Measurements from ENCODE around the gene PRKN.
"Not testable (repeated sequence)": the region's sequence is repeated elsewhere in the genome, so short reads cannot be mapped to it uniquely, and the experiment has no call there.

PRKN gene

DNA sequence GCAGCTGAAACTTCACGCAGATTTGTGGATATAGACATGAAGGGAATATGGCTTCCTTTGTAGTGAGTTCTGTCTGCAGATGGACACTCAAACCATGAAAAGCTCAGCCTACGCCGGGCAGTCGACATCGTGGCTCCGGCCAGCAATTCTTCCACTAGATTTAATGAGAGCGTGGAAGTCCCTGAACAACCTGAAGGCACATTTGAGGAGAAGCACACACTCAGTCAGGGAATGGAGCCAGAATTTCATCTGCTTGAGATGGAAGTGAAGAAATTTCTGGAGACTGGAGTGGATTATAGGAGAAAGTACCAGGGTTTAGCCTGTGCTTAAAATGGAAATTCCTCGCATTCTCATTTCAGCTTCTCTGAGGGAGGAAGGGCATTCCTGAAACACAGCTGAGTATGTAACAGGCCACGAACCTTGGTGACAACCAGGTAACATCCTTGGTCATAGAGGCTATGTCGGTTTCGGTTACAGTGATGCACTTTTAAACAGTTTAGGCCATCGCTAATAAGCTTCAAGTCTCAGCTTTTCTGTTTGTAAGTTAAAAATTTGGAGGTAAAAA, 1373.2 kb downstream of the PRKN start:
- H3K4me3 ChIP-seq (ENCODE audit: low read length) = no peak overlapping the region
- no peak for TF ChIP-seq ZNF274 (IDR thresholded peaks at IDR 0.05; ENCODE audit: low read depth, low read length)

- TF ChIP-seq ZNF274 (IDR thresholded peaks at IDR 0.05; ENCODE audit: low read depth, low read length) = no peak
- H3K4me3 ChIP-seq (ENCODE audit: low read length) = no peak overlapping the region
Measured at GRCh38 chr6:161353208-161353613, 1374.4 kb downstream of the PRKN start.

DNA sequence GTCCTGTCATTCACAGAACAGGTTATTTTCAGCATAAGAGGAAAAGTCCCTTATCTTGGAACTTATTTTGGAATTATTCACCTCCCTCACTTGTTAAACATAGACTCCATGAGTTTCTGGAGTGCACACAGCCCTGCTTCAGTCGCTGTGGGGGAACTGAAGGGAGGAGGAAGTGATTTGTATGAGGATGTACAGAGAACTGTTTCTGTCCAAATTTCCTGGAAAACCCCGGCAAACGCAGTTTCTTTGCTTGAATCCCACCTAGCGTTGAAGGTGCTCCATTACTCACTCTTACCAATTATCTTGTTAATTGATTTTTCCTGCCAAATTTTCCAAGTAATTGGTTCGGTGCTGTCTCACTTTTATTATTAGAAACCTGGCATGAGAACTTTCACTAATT, 1375.7 kb downstream of the PRKN start:
- H3K4me3 ChIP-seq (ENCODE audit: low read length) = no peak overlapping the region
- no peak for TF ChIP-seq ZNF274 (IDR thresholded peaks at IDR 0.05; ENCODE audit: low read depth, low read length)

DNA sequence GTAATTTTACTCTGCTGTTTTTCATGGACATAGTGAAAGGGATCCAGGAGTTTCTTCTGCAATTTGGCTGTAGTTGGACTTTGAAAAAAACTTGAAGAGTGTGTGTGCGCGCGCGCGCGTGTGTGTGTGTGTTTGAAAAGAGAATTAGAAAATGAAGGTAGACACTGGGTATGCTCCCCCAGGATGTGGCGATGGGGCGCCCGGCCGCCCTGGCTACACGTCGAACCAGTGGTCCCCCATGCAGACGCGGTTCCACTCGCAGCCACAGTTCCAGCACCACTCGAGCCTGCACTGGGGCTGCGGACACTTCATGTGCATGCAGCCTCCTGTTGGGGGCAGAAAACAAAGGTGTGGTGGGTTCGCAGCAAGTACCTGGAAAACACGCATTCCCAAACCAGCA, 1377.7 kb downstream of the PRKN start:
- no peak for TF ChIP-seq ZNF274 (IDR thresholded peaks at IDR 0.05; ENCODE audit: low read depth, low read length)

GRCh38 chr6:161348628-161348994, 1379.0 kb downstream of the PRKN start:
- no peak for TF ChIP-seq ZNF274 (IDR thresholded peaks at IDR 0.05; ENCODE audit: low read depth, low read length)

More for the DNA sequence above, 1377.7 kb downstream of the PRKN start:
- no peak overlapping the region for H3K4me3 ChIP-seq (ENCODE audit: low read length)

DNA sequence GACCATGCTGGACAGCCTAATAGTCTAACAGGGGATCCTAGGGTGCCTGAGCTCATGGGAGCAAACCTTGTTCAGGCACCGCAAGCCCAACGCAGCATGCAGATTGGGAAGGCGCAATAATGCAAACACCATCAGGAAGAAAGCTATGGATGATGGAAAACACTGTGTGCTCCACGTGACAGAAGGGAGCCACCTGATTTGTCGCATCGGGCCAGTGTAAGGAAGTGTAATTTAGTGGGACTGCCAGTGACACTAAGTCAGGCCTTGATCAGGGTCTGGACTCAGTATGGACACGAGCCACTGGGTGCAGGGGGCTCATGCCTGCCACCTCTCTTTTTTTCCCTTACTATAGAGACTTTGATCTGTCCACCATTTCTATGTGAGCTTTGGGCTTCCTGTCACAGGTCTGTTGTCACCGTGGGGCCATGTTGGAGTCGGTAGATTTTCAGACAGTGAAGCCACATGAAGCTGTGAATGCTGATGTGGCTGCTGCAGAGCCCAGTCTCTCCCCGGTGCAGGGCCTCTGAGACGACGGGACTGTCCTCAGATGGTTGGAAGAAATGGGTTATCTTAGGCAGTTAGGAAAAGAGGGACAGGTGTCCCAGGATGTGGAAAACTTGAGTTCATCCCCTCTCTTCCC, 1379.5 kb downstream of the PRKN start:
- H3K4me3 ChIP-seq (ENCODE audit: low read length) = no peak overlapping the region
- no peak for TF ChIP-seq ZNF274 (IDR thresholded peaks at IDR 0.05; ENCODE audit: low read depth, low read length)

More at GRCh38 chr6:161348628-161348994, 1379.0 kb downstream of the PRKN start:
- no peak overlapping the region for H3K4me3 ChIP-seq (ENCODE audit: low read length)

- no peak for TF ChIP-seq ZNF274 (IDR thresholded peaks at IDR 0.05; ENCODE audit: low read depth, low read length)
- no peak overlapping the region for H3K4me3 ChIP-seq (ENCODE audit: low read length)
Measured at GRCh38 chr6:161347125-161347524, 1380.4 kb downstream of the PRKN start.

DNA sequence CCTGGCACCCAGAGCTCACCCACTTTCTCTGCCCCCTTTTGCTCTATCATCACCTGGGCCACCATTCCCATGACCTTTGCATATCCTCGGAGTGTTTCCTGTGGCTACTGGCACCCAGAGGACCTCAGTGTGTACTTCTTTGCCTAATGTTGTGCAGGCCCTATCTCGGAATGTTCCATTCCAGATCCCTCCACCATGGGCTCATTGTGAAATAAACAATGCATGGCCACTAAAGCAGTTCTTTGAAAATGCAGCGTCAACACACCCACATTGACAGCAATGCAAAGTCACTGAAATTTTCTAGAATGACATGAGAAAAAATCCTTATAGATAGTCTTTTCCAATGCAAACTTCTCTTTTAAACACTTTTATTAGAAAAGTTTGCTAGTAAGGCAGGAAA, 1380.8 kb downstream of the PRKN start:
- no peak for TF ChIP-seq ZNF274 (IDR thresholded peaks at IDR 0.05; ENCODE audit: low read depth, low read length)
- no peak overlapping the region for H3K4me3 ChIP-seq (ENCODE audit: low read length)

DNA sequence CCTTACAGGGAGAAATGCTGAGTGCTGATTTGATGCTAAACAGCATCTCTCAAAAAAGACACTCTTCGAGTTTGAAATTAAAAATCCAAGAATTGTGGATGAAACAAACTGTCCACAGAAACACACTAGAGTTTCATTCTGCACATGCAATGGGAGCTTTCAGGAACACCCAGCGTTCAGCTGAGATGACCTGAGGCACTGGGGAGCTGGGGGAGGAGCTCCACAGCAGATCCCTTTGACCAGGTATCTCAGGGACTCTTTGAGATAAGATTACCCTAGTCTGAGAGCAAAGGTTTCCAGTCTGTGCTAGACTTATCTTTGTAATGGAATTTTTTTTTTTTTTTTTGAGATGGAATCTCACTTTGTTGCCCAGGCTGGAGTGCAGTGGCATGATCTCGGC, 1382.9 kb downstream of the PRKN start:
- TF ChIP-seq ZNF274 (IDR thresholded peaks at IDR 0.05; ENCODE audit: low read depth, low read length) = no peak
- no peak overlapping the region for H3K4me3 ChIP-seq (ENCODE audit: low read length)

DNA sequence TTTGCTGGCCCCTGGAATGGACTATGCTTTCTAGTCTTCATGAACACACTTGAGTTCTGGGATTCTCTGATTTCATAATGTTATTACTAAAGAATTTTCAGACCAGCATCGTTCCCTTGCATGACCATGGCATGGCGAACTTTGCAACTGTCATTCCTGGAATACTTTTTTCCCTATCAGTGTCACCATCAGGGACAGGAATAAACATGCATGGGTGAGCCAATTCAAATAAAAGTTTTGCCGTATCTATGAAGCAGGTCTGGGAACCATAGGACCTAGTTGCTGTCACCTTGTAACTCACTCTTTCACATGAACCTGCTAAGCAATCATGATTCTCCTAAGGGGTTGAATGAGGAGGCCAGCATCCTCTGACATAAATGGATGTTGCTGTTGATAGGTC, 1385.5 kb downstream of the PRKN start:
- no peak for TF ChIP-seq ZNF274 (IDR thresholded peaks at IDR 0.05; ENCODE audit: low read depth, low read length)

DNA sequence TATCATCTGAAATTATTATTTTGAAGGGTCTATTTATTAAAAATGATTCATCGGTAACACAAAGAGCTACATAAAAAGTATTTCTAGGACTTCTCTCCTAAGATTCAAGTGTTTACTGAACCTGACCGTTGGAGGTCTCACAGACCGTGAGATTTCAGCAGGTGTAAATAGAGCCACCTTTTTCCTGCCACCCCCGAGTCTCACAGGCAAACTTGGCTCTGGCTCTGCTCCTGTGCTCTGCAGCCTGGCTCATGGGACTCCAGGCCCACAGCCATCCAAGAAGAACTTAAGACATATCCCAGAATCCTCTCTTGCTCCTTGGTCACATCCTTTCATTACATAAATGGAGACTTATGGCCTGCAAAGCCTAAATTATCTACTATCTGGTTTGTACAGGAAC, 1385.9 kb downstream of the PRKN start:
- no peak for TF ChIP-seq ZNF274 (IDR thresholded peaks at IDR 0.05; ENCODE audit: low read depth, low read length)
- H3K4me3 ChIP-seq (ENCODE audit: low read length) = no peak overlapping the region

More for the DNA sequence above, 1385.5 kb downstream of the PRKN start:
- H3K4me3 ChIP-seq (ENCODE audit: low read length) = no peak overlapping the region

DNA sequence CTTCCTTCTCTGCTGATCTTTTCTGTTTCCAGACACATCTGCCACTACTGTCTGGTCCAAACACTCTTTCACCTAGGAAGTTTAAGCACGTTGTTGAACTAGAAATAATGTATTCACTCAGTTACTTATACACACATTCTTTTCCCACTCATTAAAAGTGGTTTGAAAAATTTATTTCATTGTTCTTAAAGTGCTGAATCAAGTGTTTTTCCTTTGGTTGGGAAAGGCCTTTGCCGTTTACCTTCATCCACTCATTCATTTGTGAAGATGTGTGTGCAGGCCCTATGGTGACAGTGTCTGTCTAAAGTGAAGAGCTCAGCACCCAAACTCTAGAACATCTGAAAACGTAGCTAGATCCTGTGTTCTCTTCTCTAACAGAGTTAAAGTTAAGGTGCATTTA, 1389.6 kb downstream of the PRKN start:
- H3K4me3 ChIP-seq (ENCODE audit: low read length) = no peak overlapping the region
- no peak for TF ChIP-seq ZNF274 (IDR thresholded peaks at IDR 0.05; ENCODE audit: low read depth, low read length)

DNA sequence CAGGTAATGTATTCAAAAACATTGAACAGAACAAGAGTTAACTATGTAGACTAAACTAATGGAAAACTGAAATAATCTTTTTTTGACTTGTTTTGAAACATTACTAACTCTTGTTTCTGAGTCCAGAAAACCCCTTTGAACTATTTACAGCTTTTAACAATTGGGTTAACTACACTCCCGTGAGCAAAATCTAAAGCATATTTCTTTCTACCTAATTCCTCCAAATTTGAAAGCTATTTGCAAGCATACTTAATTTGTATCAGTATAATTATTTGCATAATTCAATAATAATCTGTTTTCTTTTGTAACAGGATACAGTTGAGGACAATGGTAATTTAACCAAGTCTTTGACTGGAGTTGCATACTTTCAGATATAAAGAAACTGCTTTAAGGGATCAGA, 1391.1 kb downstream of the PRKN start:
- TF ChIP-seq ZNF274 (IDR thresholded peaks at IDR 0.05; ENCODE audit: low read depth, low read length) = no peak

GRCh38 chr6:161333410-161333809, 1394.2 kb downstream of the PRKN start:
- no peak overlapping the region for H3K4me3 ChIP-seq (ENCODE audit: low read length)
- TF ChIP-seq ZNF274 (IDR thresholded peaks at IDR 0.05; ENCODE audit: low read depth, low read length) = no peak

More for the DNA sequence above, 1391.1 kb downstream of the PRKN start:
- H3K4me3 ChIP-seq (ENCODE audit: low read length) = no peak overlapping the region

DNA sequence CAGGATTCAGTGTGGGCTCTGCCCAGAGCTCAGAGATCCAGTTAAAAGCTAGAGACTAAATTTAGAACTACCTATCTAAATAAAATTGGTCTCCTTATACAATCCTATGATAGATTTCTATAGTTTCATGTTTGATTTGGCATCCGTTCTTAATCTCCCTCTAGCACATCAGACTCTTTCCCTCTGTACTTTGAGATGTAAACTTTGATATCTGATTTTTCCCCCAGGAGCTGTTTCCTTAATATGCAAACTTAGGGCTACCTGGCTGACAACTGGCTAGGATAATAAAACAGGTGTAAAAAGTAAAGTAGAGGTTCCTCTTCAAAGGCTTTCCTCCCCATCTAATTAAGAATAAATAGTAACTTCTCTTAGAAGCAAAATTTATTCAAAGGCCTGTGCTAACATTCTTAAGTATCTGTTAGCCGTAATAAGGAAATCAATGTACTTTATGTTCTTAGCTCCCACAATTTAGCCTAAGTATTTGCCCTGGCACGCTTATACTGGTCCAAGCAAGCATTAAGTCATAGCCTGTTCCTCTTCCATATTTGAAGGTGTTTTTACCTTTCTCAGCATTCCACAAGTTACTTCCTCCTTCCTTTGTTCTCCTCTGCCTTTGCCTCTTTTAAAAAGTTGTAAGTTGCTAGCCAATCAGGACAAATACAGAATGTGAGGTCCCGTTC, 1396.0 kb downstream of the PRKN start:
- H3K4me3 ChIP-seq (ENCODE audit: low read length) = not testable (repeated sequence)

Data from GM08714 (cell line).